ENCODE data around the gene SZT2. TPM values are rescaled to one million over a fixed set of nuclear protein-coding genes. Genes with fewer than 3 reads are reported as not detected.
"Not testable (repeated sequence)": the region's sequence is repeated elsewhere in the genome, so short reads cannot be mapped to it uniquely, and the experiment has no call there.

The SZT2 gene
- total RNA-seq, 2 donors from 2014 or later, result 25.9 to 61.6 TPM

GRCh38 chr1:43398227-43398626, 8.5 kb downstream of the SZT2 start:
- Histone ChIP-seq H3K4me1 (no peaks in the 10 kb centered on the region), H3K27ac (no peak overlapping the region), H3K4me3 (no peak overlapping the region), H3K9me3 (no peaks in the 10 kb centered on the region), H3K27me3 (no peaks in the 10 kb centered on the region), H3K36me3 (replicated peaks in 1 of 2; ENCODE audit: insufficient read depth in 1 of 2, low read depth in 2 of 2) (peaks cover 0 to 1% of the 10 kb centered on the region in 2 donors)
- WGBS, 2 donors, result 96 to 98% methylated on average over 3 of the region's 3 CpGs
- ATAC-seq, result no peak
- no peak for DNase-seq
- intact Hi-C loops (cut with DNase I), result no loop called here
- no peak for TF ChIP-seq CTCF (IDR thresholded peaks at IDR 0.05)
- TF ChIP-seq POLR2A (IDR thresholded peaks at IDR 0.05), result no peak

GRCh38 chr1:43400441-43400840, 10.7 kb downstream of the SZT2 start:
- intact Hi-C loops (cut with DNase I); ATAC-seq; H3K27me3 ChIP-seq; H3K27ac ChIP-seq; H3K9me3 ChIP-seq; H3K4me3 ChIP-seq; DNase-seq; H3K4me1 ChIP-seq; H3K36me3 ChIP-seq (replicated peaks in 1 of 2; ENCODE audit: insufficient read depth in 1 of 2, low read depth in 2 of 2): not testable (repeated sequence)
- WGBS, 2 donors, result 94% methylated on average over 9 of the region's 9 CpGs

GRCh38 chr1:43402089-43402865, 12.6 kb downstream of the SZT2 start:
- TF ChIP-seq POLR2A (IDR thresholded peaks at IDR 0.05) (no peak), CTCF (IDR thresholded peaks at IDR 0.05) (no peak)
- intact Hi-C loops (cut with DNase I), result no loop called here
- no peaks in the 10 kb centered on the region for H3K4me1 ChIP-seq
- DNase-seq (no peak), ATAC-seq (no peak)
- 74 to 75% methylated on average over 6 of the region's 6 CpGs for WGBS, 2 donors
- H3K27ac ChIP-seq, result no peak overlapping the region
- H3K4me3 ChIP-seq, result no peak overlapping the region
- H3K9me3 ChIP-seq, result no peaks in the 10 kb centered on the region
- H3K36me3 ChIP-seq (replicated peaks in 1 of 2; ENCODE audit: insufficient read depth in 1 of 2, low read depth in 2 of 2), result peaks cover 5 to 12% of the 10 kb centered on the region in 2 donors
- H3K27me3 ChIP-seq, result no peaks in the 10 kb centered on the region

GRCh38 chr1:43404353-43404752, 14.7 kb downstream of the SZT2 start:
- Histone ChIP-seq H3K4me1 (no peaks in the 10 kb centered on the region), H3K36me3 (replicated peaks in 1 of 2; ENCODE audit: insufficient read depth in 1 of 2, low read depth in 2 of 2) (peaks cover 5 to 15% of the 10 kb centered on the region in 2 donors), H3K27me3 (no peaks in the 10 kb centered on the region), H3K4me3 (no peak overlapping the region), H3K27ac (no peak overlapping the region), H3K9me3 (no peaks in the 10 kb centered on the region)
- intact Hi-C loops (cut with DNase I), result no loop called here
- DNase-seq (no peak), ATAC-seq (no peak)
- 95 to 96% methylated on average over 6 of the region's 6 CpGs for WGBS, 2 donors
- TF ChIP-seq POLR2A (IDR thresholded peaks at IDR 0.05) (no peak), CTCF (IDR thresholded peaks at IDR 0.05) (no peak)

DNA sequence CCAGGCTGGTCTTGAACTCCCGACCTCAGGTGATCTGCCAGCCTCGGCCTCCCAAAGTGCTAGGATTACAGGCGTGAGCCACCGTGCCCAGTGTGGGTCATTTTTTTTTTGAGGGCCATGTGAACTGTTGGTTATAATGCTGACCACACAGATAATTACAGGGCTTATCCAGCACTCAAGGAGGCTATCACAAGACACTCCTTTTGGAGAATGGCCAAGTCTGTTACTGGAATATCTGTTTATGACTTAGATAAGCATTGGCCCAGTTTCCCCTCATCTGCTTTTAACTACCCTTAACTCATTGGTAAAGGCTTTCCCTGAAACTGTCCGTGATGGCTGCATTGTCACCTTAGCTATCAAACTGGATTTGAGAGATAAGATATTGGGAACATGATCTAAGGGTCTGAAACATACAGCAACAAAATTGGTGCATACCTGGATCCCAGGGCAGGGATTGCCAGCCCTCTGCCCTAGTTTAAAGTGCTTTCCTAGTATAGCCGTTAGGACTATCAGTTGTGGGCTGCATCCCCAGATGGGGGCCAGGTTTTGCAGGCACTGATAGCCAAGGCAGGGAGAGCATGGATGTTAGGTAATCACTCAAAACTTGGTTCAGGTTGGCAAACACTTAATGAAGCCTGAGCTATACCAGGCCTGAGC, 15.6 kb downstream of the SZT2 start:
- ATAC-seq, result no peak
- no peak overlapping the region for H3K27ac ChIP-seq

More for the DNA sequence above, 15.6 kb downstream of the SZT2 start:
- Histone ChIP-seq H3K4me3 (no peak overlapping the region), H3K9me3 (no peaks in the 10 kb centered on the region), H3K4me1 (no peaks in the 10 kb centered on the region), H3K36me3 (replicated peaks in 1 of 2; ENCODE audit: insufficient read depth in 1 of 2, low read depth in 2 of 2) (peaks cover 5 to 15% of the 10 kb centered on the region in 2 donors), H3K27me3 (no peaks in the 10 kb centered on the region)
- no peak for TF ChIP-seq CTCF (IDR thresholded peaks at IDR 0.05)
- no peak for TF ChIP-seq POLR2A (IDR thresholded peaks at IDR 0.05)
- intact Hi-C loops (cut with DNase I), result no loop called here
- DNase-seq, result no peak
- WGBS, 2 donors, result 85 to 89% methylated on average over 6 of the region's 6 CpGs
